ENCODE data around the gene NPAS2. TPM values are rescaled to one million over a fixed set of nuclear protein-coding genes. Genes with fewer than 3 reads are reported as not detected.

NPAS2 gene
- polyA plus RNA-seq, 1 experiment = 13.5 TPM

DNA sequence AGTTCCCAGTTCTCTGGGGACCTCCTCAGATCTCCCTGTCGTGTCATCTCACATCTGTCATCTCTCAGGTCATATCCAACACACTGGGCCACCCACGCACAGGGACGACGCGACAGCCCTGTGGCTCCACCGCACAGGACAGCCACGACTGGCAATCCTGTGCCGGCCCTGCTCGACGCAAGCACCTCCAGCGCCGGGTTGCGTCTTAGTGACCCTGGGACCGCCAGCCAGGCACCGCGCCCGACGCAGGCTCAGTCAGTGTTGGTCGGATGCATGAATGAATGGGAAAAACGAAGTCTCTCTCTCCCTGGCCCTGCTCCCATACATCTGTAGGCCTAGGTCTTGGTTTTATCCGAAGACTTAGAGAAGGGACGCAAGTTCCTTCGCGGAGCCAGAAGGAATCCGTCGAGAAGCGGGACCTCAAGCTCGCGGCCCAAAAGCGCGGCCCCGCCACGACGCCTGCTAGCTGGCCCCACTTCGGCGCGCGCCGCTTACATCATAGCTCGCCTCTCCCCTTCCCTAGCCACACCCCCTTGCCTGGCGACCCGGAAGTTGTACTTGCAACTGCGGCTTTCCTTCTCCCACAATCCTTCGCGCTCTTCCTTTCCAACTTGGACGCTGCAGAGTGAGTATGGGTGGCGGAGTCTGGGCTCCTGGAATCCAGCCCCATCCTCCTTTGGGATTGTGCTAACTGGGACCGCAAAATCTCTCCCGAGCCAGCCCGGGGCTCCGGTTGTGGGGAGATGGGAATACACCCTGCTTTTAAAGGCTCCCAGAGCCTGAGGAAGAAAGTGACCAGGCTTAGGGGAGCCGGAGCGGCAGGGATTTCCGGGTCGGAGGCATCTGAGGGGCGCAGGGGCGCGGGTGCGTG, 182.0 kb downstream of the NPAS2 start, which contains the start of gene RPL31:
RPL31 (plus strand) TSS at position 599 of the 871 bp plus-strand sequence. CDS start 413 bp downstream, outside the sequence.
- H3K27ac ChIP-seq (ENCODE audit: low read depth, low read length) = peak within 1 kb of the TSS; percentile 88
- TF ChIP-seq, protein P1, sequence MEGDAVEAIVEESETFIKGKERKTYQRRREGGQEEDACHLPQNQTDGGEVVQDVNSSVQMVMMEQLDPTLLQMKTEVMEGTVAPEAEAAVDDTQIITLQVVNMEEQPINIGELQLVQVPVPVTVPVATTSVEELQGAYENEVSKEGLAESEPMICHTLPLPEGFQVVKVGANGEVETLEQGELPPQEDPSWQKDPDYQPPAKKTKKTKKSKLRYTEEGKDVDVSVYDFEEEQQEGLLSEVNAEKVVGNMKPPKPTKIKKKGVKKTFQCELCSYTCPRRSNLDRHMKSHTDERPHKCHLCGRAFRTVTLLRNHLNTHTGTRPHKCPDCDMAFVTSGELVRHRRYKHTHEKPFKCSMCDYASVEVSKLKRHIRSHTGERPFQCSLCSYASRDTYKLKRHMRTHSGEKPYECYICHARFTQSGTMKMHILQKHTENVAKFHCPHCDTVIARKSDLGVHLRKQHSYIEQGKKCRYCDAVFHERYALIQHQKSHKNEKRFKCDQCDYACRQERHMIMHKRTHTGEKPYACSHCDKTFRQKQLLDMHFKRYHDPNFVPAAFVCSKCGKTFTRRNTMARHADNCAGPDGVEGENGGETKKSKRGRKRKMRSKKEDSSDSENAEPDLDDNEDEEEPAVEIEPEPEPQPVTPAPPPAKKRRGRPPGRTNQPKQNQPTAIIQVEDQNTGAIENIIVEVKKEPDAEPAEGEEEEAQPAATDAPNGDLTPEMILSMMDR (IDR thresholded peaks at IDR 0.05; ENCODE audit: low read depth, low read length) = no peak
- H3K4me3 ChIP-seq (ENCODE audit: low read depth, low read length) = peak within 1 kb of the TSS; percentile 96
- peaks cover 4% of the 10 kb centered on the region; the same call in 1 of the 2 replicates for H3K9me3 ChIP-seq (ENCODE audit: control insufficient read depth, insufficient read depth, low read length)
- DNase-seq (ENCODE audit: low read depth, low spot score) = peak; percentile 90
- POLR2A ChIA-PET = interaction anchor here (0.6 to 2.0 kb wide), 14 partner anchors 8 to 804 kb away, joined by 3 to 7 read pairs (median 4); partner anchors contain the start of gene PDCL3
- CTCF ChIA-PET = interaction anchor here (1.1 to 3.9 kb wide), 5 partner anchors 10 to 396 kb away, joined by 3 to 32 read pairs (median 9); no protein-coding TSS in a partner anchor
- no peaks in the 10 kb centered on the region for H3K27me3 ChIP-seq (ENCODE audit: control insufficient read depth, insufficient read depth, low read length)

DNA sequence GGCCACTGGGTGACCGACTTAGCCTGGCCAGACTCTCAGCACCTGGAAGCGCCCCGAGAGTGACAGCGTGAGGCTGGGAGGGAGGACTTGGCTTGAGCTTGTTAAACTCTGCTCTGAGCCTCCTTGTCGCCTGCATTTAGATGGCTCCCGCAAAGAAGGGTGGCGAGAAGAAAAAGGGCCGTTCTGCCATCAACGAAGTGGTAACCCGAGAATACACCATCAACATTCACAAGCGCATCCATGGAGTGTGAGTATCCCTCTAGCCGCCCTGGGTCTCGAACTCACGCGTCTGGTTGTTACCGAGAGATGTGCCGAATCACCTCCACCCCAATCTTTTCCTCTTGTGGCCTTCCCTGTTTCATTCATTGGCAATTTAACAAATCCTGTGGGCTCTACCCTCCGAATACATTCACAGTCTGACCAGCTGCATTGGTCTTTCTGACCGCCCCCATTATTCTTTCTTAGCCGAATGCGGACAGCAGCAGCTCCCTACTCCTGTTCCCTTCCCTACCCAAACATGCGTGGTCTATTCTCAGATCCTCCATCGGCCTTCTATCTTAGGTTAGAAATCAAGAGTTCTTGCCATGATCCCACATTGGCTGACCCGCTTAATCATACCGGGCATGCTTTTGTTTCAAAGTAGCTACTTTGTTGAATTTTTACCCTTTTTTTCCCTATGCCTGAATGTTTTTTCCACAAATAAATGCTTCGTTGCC, 182.8 kb downstream of the NPAS2 start:
- TF ChIP-seq, protein P1 (IDR thresholded peaks at IDR 0.05; ENCODE audit: low read depth, low read length) = no peak
- POLR2A ChIA-PET = interaction anchor here (0.8 to 2.0 kb wide), 10 partner anchors 10 to 440 kb away, joined by 3 to 8 read pairs (median 4); partner anchors contain the start of gene PDCL3
- H3K27me3 ChIP-seq (ENCODE audit: control insufficient read depth, insufficient read depth, low read length) = no peaks in the 10 kb centered on the region
- CTCF ChIA-PET = interaction anchor here (1.1 to 3.9 kb wide), 5 partner anchors 10 to 396 kb away, joined by 3 to 32 read pairs (median 9); no protein-coding TSS in a partner anchor
- H3K4me3 ChIP-seq (ENCODE audit: low read depth, low read length) = peak overlapping the region; percentile 96
- H3K27ac ChIP-seq (ENCODE audit: low read depth, low read length) = peak overlapping the region; percentile 88
- DNase-seq (ENCODE audit: low read depth, low spot score) = no peak
- H3K9me3 ChIP-seq (ENCODE audit: control insufficient read depth, insufficient read depth, low read length) = peaks cover 4% of the 10 kb centered on the region; the same call in 1 of the 2 replicates

DNA sequence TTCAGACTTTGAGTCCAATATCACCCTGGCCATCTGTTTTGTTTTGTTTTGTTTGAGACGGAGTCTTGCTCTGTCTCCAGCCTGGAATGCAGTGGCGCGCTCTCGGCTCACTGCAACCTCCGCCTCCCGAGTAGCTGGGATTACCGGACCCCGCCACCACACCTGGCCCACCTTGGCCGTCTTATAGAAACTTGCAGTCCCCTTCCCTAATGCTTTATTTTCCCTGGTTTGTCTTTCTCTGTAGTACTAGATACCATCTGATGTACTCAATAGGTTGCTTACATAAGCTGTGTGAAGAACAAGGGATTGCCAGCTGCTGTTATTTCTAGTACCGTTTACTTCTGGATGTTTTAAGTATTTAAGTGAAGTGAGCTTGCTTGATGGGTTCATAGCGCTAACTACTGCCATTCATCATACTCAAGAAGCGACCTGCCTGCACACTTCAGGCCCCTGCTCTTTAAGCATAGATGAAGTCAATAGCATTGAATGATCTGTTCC, 183.4 kb downstream of the NPAS2 start:
- no peak overlapping the region for H3K27ac ChIP-seq (ENCODE audit: low read depth, low read length)
- no peak for DNase-seq (ENCODE audit: low read depth, low spot score)
- TF ChIP-seq, protein P1 (IDR thresholded peaks at IDR 0.05; ENCODE audit: low read depth, low read length) = no peak
- peak overlapping the region; percentile 96 for H3K4me3 ChIP-seq (ENCODE audit: low read depth, low read length)
- peaks cover 4% of the 10 kb centered on the region; the same call in 1 of the 2 replicates for H3K9me3 ChIP-seq (ENCODE audit: control insufficient read depth, insufficient read depth, low read length)
- ChIA-PET CTCF (interaction anchor here (0.5 to 3.9 kb wide), 6 partner anchors 9 to 1107 kb away, joined by 3 to 32 read pairs (median 7); no protein-coding TSS in a partner anchor), POLR2A (interaction anchor here (0.7 to 2.0 kb wide), 4 partner anchors 67 to 270 kb away, joined by 3 to 8 read pairs (median 6); partner anchors contain the start of gene CNOT11)
- no peaks in the 10 kb centered on the region for H3K27me3 ChIP-seq (ENCODE audit: control insufficient read depth, insufficient read depth, low read length)

DNA sequence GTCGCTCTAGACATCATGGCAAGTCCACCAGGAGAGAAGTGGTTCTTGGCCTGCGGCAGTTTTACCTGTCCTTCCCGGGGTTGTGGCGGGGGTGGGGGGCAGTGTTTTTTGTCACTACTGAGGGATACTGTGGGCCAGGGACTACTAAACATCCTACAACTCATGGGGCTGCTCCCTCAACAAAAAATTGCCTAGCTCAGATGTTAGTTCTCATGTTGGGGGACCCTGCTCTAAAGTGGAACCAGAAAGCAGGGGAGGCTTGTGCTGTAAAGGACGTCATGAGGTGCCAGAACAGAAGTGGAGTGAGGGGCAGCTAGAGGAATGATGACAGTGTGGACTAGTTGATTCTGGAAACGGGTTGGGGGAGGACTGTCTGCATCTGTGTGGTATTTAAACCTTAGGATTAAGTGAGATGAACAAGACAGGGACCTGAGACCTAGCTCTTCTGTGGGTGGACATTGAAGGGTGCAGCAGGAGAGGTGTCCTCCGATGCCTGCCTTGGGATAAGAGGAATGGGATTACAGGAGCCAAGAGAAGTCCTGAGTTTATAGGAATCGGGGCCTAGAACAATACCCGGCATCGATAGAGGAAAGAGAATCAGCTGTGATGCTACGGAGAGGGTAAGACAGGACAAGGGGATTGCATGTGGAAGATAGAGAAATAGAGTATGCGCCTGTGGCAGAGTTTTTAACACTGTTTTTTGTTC, 184.8 kb downstream of the NPAS2 start:
- no peak for DNase-seq (ENCODE audit: low read depth, low spot score)
- POLR2A ChIA-PET = no interaction called here
- TF ChIP-seq, protein P1 (IDR thresholded peaks at IDR 0.05; ENCODE audit: low read depth, low read length) = no peak
- peaks cover 4% of the 10 kb centered on the region; the same call in 1 of the 2 replicates for H3K9me3 ChIP-seq (ENCODE audit: control insufficient read depth, insufficient read depth, low read length)
- CTCF ChIA-PET = interaction anchor here (0.9 to 3.9 kb wide), 2 partner anchors 8 to 275 kb away, joined by 5 to 32 read pairs; no protein-coding TSS in a partner anchor
- H3K27me3 ChIP-seq (ENCODE audit: control insufficient read depth, insufficient read depth, low read length) = no peaks in the 10 kb centered on the region
- peak overlapping the region; percentile 31 for H3K27ac ChIP-seq (ENCODE audit: low read depth, low read length)
- H3K4me3 ChIP-seq (ENCODE audit: low read depth, low read length) = peak overlapping the region; percentile 96

Measured in AG04450 (cell line).